GM12878 (cell line): ENCODE data around the gene GRK2. TPM values are rescaled to one million over a fixed set of nuclear protein-coding genes. Genes with fewer than 3 reads are reported as not detected.

Source experiments
- BHLHE40 ChIP-seq, 2 experiments: fragments of 450-650 bp in 1 of 2; IDR thresholded peaks; 2 replicates each; pipeline ENCODE4 v1.6.1; 2011 to 2017; ENCODE audit warnings: low read depth in 2 of 2, borderline replicate concordance in 1 of 2, improper control_type of control experiment in 1 of 2, low read length in 1 of 2, mild to moderate bottlenecking in 1 of 2
- CREB1 ChIP-seq: IDR thresholded peaks from 2 replicates; pipeline ENCODE4 v1.6.1; 2012; ENCODE audit warnings: low read depth, mild to moderate bottlenecking, inconsistent platforms
- EGR1 ChIP-seq, 2 experiments: IDR thresholded peaks; 1 replicate in 1 of 2; 2 replicates in 1 of 2; pipeline ENCODE4 v1.6.1; 2011 to 2012; ENCODE audit warnings: low read depth in 2 of 2, low read length in 2 of 2, borderline replicate concordance in 1 of 2, mild to moderate bottlenecking in 1 of 2, moderate library complexity in 1 of 2
- EP300 ChIP-seq, 2 experiments: fragments of 150-350 bp in 1 of 2; IDR thresholded peaks; 2 replicates each; pipeline ENCODE4 v1.6.1; 2011 to 2012; ENCODE audit warnings: low read depth in 2 of 2, low read length in 2 of 2, borderline replicate concordance in 1 of 2, improper control_type of control experiment in 1 of 2, inconsistent platforms in 1 of 2; ENCODE audit not compliant: control insufficient read depth in 1 of 2
- GABPA ChIP-seq: IDR thresholded peaks from 2 replicates; pipeline ENCODE4 v1.6.1; 2014; ENCODE audit warnings: antibody characterized with exemption, low read depth, mild to moderate bottlenecking, inconsistent platforms
- HDAC2 ChIP-seq: fragments of 200-600 bp; sonication (generic); IDR thresholded peaks from 2 replicates; pipeline ENCODE4 v1.6.1; 2017
- HDAC6 ChIP-seq: fragments of 200-600 bp; sonication (generic); IDR thresholded peaks from one replicate; pipeline ENCODE4 v1.8.0; 2017; ENCODE audit warnings: antibody characterized with exemption; ENCODE audit not compliant: unreplicated experiment
- PAX5 ChIP-seq: IDR thresholded peaks from 2 replicates; pipeline ENCODE4 v1.6.1; 2011; ENCODE audit warnings: low read depth, low read length, borderline replicate concordance
- POLR2A ChIP-seq: IDR thresholded peaks from 2 replicates; pipeline ENCODE4 v1.6.1; 2011; ENCODE audit warnings: low read depth, mild to moderate bottlenecking, low read length
- POLR2AphosphoS2 ChIP-seq: IDR thresholded peaks from 2 replicates; pipeline ENCODE4 v1.6.1; 2011; ENCODE audit warnings: low read depth, mild to moderate bottlenecking, low read length, improper control_type of control experiment, moderate library complexity
- SIN3A ChIP-seq: IDR thresholded peaks from 2 replicates; pipeline ENCODE4 v1.6.1; 2012; ENCODE audit warnings: low read depth, low read length, improper control_type of control experiment
- SMAD5 ChIP-seq: IDR thresholded peaks from 2 replicates; pipeline ENCODE4 v1.6.1; 2016; ENCODE audit warnings: antibody characterized with exemption, low read depth
- SUPT20H ChIP-seq: IDR thresholded peaks from 2 replicates; pipeline ENCODE4 v1.6.1; 2011; ENCODE audit warnings: low read depth, mild to moderate bottlenecking, low read length, moderate library complexity, borderline replicate concordance; ENCODE audit not compliant: control insufficient read depth
- TCF12 ChIP-seq: IDR thresholded peaks from 2 replicates; pipeline ENCODE4 v1.6.1; 2011; ENCODE audit warnings: low read depth, mild to moderate bottlenecking, low read length
- ZNF274 ChIP-seq: IDR thresholded peaks from one replicate; pipeline ENCODE4 v1.8.0; 2011; ENCODE audit not compliant: insufficient read length, insufficient read depth
- polyA plus RNA-seq, 11 experiments: library from polyadenylated mRNA; depleted of rRNA in 4 of 11; unstranded in 6 of 11; stranded (reverse) in 5 of 11; fragments of >200 nt; fragmentation: Nextera tagmentation in 4 of 11; fragmentation: Illumina TruSeq in 1 of 11; extraction: Ambion mirVana in 4 of 11; extraction: Trizol in 1 of 11; gene quantifications; 1 replicate in 1 of 11; 2 replicates in 10 of 11; pipeline versions ENCODE4 v1.2.1 to v1.2.3, GENCODE V29; 2011 to 2016; ENCODE audit warnings: inconsistent platforms in 2 of 11, missing spikeins in 2 of 11, low read depth in 1 of 11
- total RNA-seq, 4 experiments: library from RNA; depleted of rRNA in 3 of 4; stranded (reverse); fragments of >200 nt in 3 of 4; fragmentation: Illumina TruSeq in 1 of 4; extraction: Trizol in 1 of 4; gene quantifications; 2 replicates each; pipeline versions ENCODE4 v1.2.1 to v1.2.3, GENCODE V29; 2013 to 2021
- TF ChIP-seq, protein P1 (sequence below): IDR thresholded peaks from 2 replicates; pipeline ENCODE4 v1.6.1; 2012; ENCODE audit warnings: low read depth, low read length, improper control_type of control experiment
- TF ChIP-seq, protein P2 (sequence below): fragments of 450-650 bp; IDR thresholded peaks from 2 replicates; pipeline ENCODE4 v1.6.1; 2017; ENCODE audit warnings: mild to moderate bottlenecking, moderate library complexity

Gene GRK2
- total and polyA plus RNA-seq, 10 of the 15 experiments (the other 5 are each of a cell fraction or from before 2014, with no cell fraction given): 1.0 to 160 (median 66.1) TPM

DNA sequence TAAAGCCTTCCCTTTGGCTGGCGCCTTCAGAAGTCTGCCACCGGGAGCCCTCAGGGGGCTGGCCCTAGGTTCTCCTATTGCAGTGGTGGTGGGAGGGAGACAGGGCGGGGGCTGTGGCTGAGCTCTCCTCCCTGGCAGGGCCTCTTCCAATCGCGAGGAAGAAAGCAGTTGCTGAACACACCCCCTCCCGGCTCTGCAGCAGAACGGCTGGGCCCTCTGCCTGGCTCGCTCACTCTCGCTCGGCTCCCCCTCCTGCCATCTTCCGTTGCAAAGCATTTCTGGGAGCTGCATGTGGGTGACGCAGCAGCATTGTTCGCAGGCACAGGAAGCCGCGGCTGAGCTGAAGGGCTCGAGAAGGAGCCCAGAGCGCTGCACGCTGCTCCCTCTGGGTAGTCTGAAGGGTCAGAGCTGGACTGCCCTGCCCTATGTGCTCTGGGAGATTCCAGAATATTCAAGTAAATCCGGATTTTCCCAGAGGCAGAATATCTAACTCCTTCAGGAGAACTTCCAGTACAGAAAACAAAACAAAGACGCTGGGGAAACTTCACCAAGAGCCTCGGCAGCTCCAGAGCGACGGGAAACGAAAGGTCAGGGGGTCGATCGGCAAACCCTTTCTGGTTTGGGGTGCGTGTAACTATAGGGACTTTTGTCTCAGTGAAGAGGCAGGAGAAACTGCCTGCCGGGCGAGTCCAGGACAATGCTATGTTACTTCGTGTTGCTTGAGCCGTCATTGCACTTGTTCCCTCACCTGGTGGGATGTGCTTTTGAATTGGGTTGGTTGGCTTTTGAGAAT, 26.3 kb upstream of the GRK2 start (continued):
- TF ChIP-seq, protein P1, sequence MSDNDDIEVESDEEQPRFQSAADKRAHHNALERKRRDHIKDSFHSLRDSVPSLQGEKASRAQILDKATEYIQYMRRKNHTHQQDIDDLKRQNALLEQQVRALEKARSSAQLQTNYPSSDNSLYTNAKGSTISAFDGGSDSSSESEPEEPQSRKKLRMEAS: peak; percentile 93
- TF ChIP-seq ZNF274: no peak
- TF ChIP-seq, protein P2, sequence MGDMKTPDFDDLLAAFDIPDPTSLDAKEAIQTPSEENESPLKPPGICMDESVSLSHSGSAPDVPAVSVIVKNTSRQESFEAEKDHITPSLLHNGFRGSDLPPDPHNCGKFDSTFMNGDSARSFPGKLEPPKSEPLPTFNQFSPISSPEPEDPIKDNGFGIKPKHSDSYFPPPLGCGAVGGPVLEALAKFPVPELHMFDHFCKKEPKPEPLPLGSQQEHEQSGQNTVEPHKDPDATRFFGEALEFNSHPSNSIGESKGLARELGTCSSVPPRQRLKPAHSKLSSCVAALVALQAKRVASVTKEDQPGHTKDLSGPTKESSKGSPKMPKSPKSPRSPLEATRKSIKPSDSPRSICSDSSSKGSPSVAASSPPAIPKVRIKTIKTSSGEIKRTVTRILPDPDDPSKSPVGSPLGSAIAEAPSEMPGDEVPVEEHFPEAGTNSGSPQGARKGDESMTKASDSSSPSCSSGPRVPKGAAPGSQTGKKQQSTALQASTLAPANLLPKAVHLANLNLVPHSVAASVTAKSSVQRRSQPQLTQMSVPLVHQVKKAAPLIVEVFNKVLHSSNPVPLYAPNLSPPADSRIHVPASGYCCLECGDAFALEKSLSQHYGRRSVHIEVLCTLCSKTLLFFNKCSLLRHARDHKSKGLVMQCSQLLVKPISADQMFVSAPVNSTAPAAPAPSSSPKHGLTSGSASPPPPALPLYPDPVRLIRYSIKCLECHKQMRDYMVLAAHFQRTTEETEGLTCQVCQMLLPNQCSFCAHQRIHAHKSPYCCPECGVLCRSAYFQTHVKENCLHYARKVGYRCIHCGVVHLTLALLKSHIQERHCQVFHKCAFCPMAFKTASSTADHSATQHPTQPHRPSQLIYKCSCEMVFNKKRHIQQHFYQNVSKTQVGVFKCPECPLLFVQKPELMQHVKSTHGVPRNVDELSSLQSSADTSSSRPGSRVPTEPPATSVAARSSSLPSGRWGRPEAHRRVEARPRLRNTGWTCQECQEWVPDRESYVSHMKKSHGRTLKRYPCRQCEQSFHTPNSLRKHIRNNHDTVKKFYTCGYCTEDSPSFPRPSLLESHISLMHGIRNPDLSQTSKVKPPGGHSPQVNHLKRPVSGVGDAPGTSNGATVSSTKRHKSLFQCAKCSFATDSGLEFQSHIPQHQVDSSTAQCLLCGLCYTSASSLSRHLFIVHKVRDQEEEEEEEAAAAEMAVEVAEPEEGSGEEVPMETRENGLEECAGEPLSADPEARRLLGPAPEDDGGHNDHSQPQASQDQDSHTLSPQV: no peak
- TF ChIP-seq EP300 (IDR thresholded peaks at IDR 0.05; ENCODE audit: borderline replicate concordance in 1 of 2, control insufficient read depth in 1 of 2, low read depth in 2 of 2, low read length in 2 of 2): peak in 1 of 2 experiments; percentile 27; a peak in 1 of 4 replicates
- TF ChIP-seq SIN3A: peak; percentile 95
- TF ChIP-seq BHLHE40 (IDR thresholded peaks at IDR 0.05; ENCODE audit: borderline replicate concordance in 1 of 2, low read depth in 2 of 2, low read length in 1 of 2): peak; percentile 15 to 44; a peak in 1 of 4 replicates
- TF ChIP-seq SMAD5: peak; percentile 88
- TF ChIP-seq GABPA: 0 out of 2 replicates have a peak, but pooled peaks have one; percentile 19
- TF ChIP-seq POLR2A: peak; percentile 96
- TF ChIP-seq POLR2AphosphoS2: peak; percentile 90
- TF ChIP-seq CREB1: peak; percentile 85
- TF ChIP-seq HDAC6: no peak
- peak; percentile 48; the same call in 1 of the 2 replicates for TF ChIP-seq TCF12
- TF ChIP-seq EGR1 (IDR thresholded peaks at IDR 0.05; ENCODE audit: borderline replicate concordance in 1 of 2, low read depth in 2 of 2, low read length in 2 of 2): peak in 1 of 2 experiments; percentile 48; a peak in 1 of 3 replicates
- TF ChIP-seq HDAC2: no peak
- TF ChIP-seq PAX5: no peak
- no peak for TF ChIP-seq SUPT20H
- TF ChIP-seq, all 136 proteins: peak for 53
